GM23338 (cell line): ENCODE data around the gene NGEF. TPM values are rescaled to one million over a fixed set of nuclear protein-coding genes. Genes with fewer than 3 reads are reported as not detected.

Experiments used
- ATAC-seq: fragments of 200-7000 bp; cut with Tn5 transposase; 3 replicates; pipeline ENCODE4 v1.9.1; 2020
- DNase-seq: peaks from one replicate; pipeline ENCODE4 v3.0.0-alpha.2; 2015; ENCODE audit warnings: low spot score
- H2AFZ ChIP-seq: fragments of 200-600 bp; sonication (generic); 2 replicates; pipeline ENCODE4 v1.8.0; 2016; ENCODE audit warnings: antibody characterized with exemption, mild to moderate bottlenecking, moderate library complexity
- H3F3A ChIP-seq: fragments of 200-600 bp; sonication (generic); replicated peaks from 2 replicates; pipeline ENCODE4 v1.8.0; 2017; ENCODE audit warnings: antibody characterized with exemption, mixed run types, low read depth
- H3K27ac ChIP-seq: fragments of 200-600 bp; sonication (generic); 2 replicates; pipeline ENCODE4 v1.6.1; 2016; ENCODE audit warnings: low read depth
- H3K27me3 ChIP-seq: fragments of 200-600 bp; sonication (generic); 2 replicates; pipeline ENCODE4 v1.8.0; 2016; ENCODE audit warnings: mild to moderate bottlenecking, mixed run types, moderate library complexity; ENCODE audit not compliant: insufficient read depth
- H3K36me3 ChIP-seq: fragments of 200-600 bp; sonication (generic); 2 replicates; pipeline ENCODE4 v1.8.0; 2016; ENCODE audit warnings: mild to moderate bottlenecking; ENCODE audit not compliant: insufficient read depth
- H3K4me1 ChIP-seq: fragments of 200-600 bp; sonication (generic); 2 replicates; pipeline ENCODE4 v1.8.0; 2016; ENCODE audit warnings: mild to moderate bottlenecking, moderate library complexity; ENCODE audit not compliant: insufficient read depth
- H3K4me2 ChIP-seq: fragments of 200-600 bp; sonication (generic); 2 replicates; pipeline ENCODE4 v1.7.1; 2017; ENCODE audit warnings: mixed run types
- H3K4me3 ChIP-seq: fragments of 200-600 bp; sonication (generic); 2 replicates; pipeline ENCODE4 v1.6.1; 2016; ENCODE audit warnings: mixed run types
- H3K79me2 ChIP-seq: fragments of 200-600 bp; sonication (generic); replicated peaks from 2 replicates; pipeline ENCODE4 v1.8.0; 2017; ENCODE audit warnings: mild to moderate bottlenecking; ENCODE audit not compliant: insufficient read depth
- H3K9me2 ChIP-seq: fragments of 200-600 bp; sonication (generic); 2 replicates; pipeline ENCODE4 v1.8.0; 2017; ENCODE audit not compliant: insufficient read depth
- H4K20me1 ChIP-seq: fragments of 200-600 bp; sonication (generic); replicated peaks from 2 replicates; pipeline ENCODE4 v1.8.0; 2017; ENCODE audit warnings: mild to moderate bottlenecking; ENCODE audit not compliant: insufficient read depth
- H3K27ac Mint-ChIP-seq: 2 replicates; pipeline ENCODE4 v1.8.0; 2020; ENCODE audit warnings: inconsistent platforms, mild to moderate bottlenecking, moderate library complexity, mixed read lengths
- H3K27me3 Mint-ChIP-seq: 3 replicates; pipeline ENCODE4 v1.8.0; 2022; ENCODE audit warnings: low read depth, mild to moderate bottlenecking, moderate library complexity, mixed read lengths, inconsistent platforms; ENCODE audit not compliant: insufficient read depth, poor library complexity
- H3K36me3 Mint-ChIP-seq: 3 replicates; pipeline ENCODE4 v1.8.0; 2021; ENCODE audit warnings: low read depth, mild to moderate bottlenecking, inconsistent platforms, moderate library complexity, mixed read lengths
- H3K4me1 Mint-ChIP-seq: 3 replicates; pipeline ENCODE4 v1.8.0; 2020; ENCODE audit warnings: mild to moderate bottlenecking, inconsistent platforms, mixed read lengths
- H3K4me3 Mint-ChIP-seq: 3 replicates; pipeline ENCODE4 v1.8.0; 2021; ENCODE audit warnings: moderate library complexity, mild to moderate bottlenecking, inconsistent platforms, mixed read lengths
- H3K9me3 Mint-ChIP-seq: 3 replicates; pipeline ENCODE4 v1.8.0; 2020; ENCODE audit warnings: moderate library complexity, mild to moderate bottlenecking, inconsistent platforms, mixed read lengths
- CREB1 ChIP-seq: fragments of 250-450 bp; sonication (Bioruptor Pico); IDR thresholded peaks from 2 replicates; pipeline ENCODE4 v1.5.0; 2020; ENCODE audit warnings: low read depth, mild to moderate bottlenecking, moderate library complexity
- EZH2 ChIP-seq: fragments of 200-600 bp; sonication (generic); IDR thresholded peaks from one replicate; pipeline ENCODE4 v1.8.0; 2017; ENCODE audit warnings: antibody characterized with exemption, mild to moderate bottlenecking, low read depth; ENCODE audit not compliant: unreplicated experiment
- EZH2phosphoT487 ChIP-seq: fragments of 200-600 bp; sonication (generic); IDR thresholded peaks from one replicate; pipeline ENCODE4 v1.8.1; 2018; ENCODE audit warnings: antibody characterized with exemption; ENCODE audit not compliant: unreplicated experiment
- JUNB ChIP-seq: IDR thresholded peaks from one replicate; pipeline ENCODE4 v1.6.1; 2016; ENCODE audit warnings: antibody characterized with exemption; ENCODE audit not compliant: unreplicated experiment
- NANOG ChIP-seq: IDR thresholded peaks from 2 replicates; pipeline ENCODE4 v1.6.1; 2016; ENCODE audit warnings: antibody characterized with exemption, borderline replicate concordance
- POLR2AphosphoS5 ChIP-seq: IDR thresholded peaks from 2 replicates; pipeline ENCODE4 v1.6.1; 2016; ENCODE audit warnings: antibody characterized with exemption, low read depth
- STAT1 ChIP-seq: IDR thresholded peaks from one replicate; pipeline ENCODE4 v1.6.1; 2016; ENCODE audit warnings: antibody characterized with exemption; ENCODE audit not compliant: unreplicated experiment
- ZNF114 ChIP-seq: fragments of 250-450 bp; sonication (Bioruptor Pico); IDR thresholded peaks from 2 replicates; pipeline ENCODE4 v1.5.0; 2020; ENCODE audit warnings: mild to moderate bottlenecking, moderate library complexity
- ZNF331 ChIP-seq: fragments of 250-450 bp; sonication (Bioruptor Pico); IDR thresholded peaks from 2 replicates; pipeline ENCODE4 v1.5.0; 2020; ENCODE audit warnings: low read depth, mild to moderate bottlenecking, moderate library complexity
- polyA plus RNA-seq: library from polyadenylated mRNA; unstranded; fragments of >200 nt; fragmentation: Nextera tagmentation; extraction: Ambion mirVana; gene quantifications from 2 replicates; pipeline ENCODE4 v1.2.1, GENCODE V29; 2016
- total RNA-seq: library from RNA; depleted of rRNA; stranded (reverse); fragments of >200 nt; shearing (Covaris generic); gene quantifications from 2 replicates; pipeline ENCODE4 v1.2.3, GENCODE V29; 2014
- TF ChIP-seq, protein P1 (sequence below): IDR thresholded peaks from 2 replicates; pipeline ENCODE4 v1.6.1; 2016; ENCODE audit warnings: antibody characterized with exemption
- TF ChIP-seq, protein P2 (sequence below): fragments of 250-450 bp; sonication (Bioruptor Pico); IDR thresholded peaks from 2 replicates; pipeline ENCODE4 v1.5.0; 2020; ENCODE audit warnings: mild to moderate bottlenecking, moderate library complexity
- TF ChIP-seq, protein P3 (sequence below), 2 experiments: fragments of 200-600 bp in 1 of 2; sonication (generic) in 1 of 2; conservative IDR thresholded peaks; 2 replicates each; pipeline versions ENCODE4 v1.5.1 to v1.6.1; 2016 to 2017; ENCODE audit warnings: antibody characterized with exemption in 2 of 2, low read depth in 2 of 2, mild to moderate bottlenecking in 2 of 2, moderate library complexity in 1 of 2
- TF ChIP-seq, protein P4 (sequence below): IDR thresholded peaks from one replicate; pipeline ENCODE4 v1.6.1; 2018; ENCODE audit warnings: antibody characterized with exemption; ENCODE audit not compliant: unreplicated experiment

NGEF gene
- total and polyA plus RNA-seq, 2 experiments from 2014 or later, result 1.8 to 5.4 TPM

DNA sequence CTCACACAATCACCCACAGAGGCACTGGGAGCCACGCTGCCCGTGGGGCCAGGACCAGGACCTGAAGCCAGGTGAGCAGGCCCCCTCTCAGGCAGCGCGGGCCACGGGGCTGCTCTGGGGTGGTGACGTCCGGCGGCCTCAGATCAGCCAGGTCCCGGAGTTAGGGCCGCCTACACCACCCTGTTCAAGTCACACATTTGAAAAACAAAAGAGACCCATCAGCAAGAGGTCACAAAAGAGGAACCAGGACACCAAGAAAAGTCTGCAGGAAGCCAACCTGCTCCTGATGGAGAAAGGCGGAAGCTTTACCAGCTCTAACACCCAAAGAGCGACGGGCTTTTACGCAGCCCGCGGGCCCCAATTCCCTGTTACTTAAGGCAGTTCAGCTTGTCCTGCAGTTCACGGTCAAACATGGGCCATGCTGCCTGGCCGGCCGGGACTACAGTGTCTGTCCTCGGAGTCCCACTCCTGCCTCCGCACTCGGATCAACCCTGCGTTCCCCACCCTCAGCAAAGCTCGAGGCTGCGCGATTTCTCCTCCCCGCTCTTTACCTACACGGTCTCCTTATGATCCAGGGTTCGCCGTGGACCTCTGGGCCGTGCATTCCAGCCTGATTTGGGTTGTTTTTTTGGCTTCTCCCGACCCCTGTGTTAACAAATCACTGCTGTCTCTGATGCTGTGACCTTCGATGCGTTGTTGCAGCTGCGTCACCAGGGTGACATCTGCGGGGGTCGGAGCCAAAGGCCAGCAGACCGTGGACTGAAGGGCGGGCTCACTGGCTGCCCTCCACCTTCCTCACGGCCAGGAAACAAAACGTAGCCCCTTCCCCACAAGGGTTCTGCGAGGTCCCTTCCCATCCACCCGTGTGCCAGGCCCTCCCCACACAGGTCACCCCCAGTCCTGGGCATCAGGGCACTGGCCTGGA is 112.0 kb downstream of the NGEF start:
- Histone ChIP-seq H3K4me2 (peak overlapping the region; percentile 26; the same call in 1 of the 2 replicates), H3K27ac (no peak overlapping the region), H3K27me3 (no peaks in the 10 kb centered on the region), H3K79me2 (no peaks in the 10 kb centered on the region), H3K36me3 (no peaks in the 10 kb centered on the region), H3K4me3 (0 out of 2 replicates have a peak overlapping the region, but pooled peaks have one; percentile 23), H3K4me1 (peaks cover 7% of the 10 kb centered on the region), H3F3A (0 out of 2 replicates have a peak, but pooled peaks cover 3% of the 10 kb centered on the region), H2AFZ (peak overlapping the region; percentile 43; the same call in 1 of the 2 replicates), H3K9me2 (no peaks in the 10 kb centered on the region), H4K20me1 (no peaks in the 10 kb centered on the region)
- Mint-ChIP-seq H3K9me3 (peaks cover 5% of the 10 kb centered on the region; the same call in 1 of the 3 replicates), H3K27me3 (peaks cover 6% of the 10 kb centered on the region), H3K4me3 (peak overlapping the region; percentile 32; the same call in 1 of the 3 replicates), H3K27ac (no peak overlapping the region), H3K36me3 (no peaks in the 10 kb centered on the region), H3K4me1 (peaks cover 10% of the 10 kb centered on the region; the same call in 2 of the 3 replicates)
- ATAC-seq (peak; percentile 89), DNase-seq (peak; percentile 66)
- TF ChIP-seq, protein P1, sequence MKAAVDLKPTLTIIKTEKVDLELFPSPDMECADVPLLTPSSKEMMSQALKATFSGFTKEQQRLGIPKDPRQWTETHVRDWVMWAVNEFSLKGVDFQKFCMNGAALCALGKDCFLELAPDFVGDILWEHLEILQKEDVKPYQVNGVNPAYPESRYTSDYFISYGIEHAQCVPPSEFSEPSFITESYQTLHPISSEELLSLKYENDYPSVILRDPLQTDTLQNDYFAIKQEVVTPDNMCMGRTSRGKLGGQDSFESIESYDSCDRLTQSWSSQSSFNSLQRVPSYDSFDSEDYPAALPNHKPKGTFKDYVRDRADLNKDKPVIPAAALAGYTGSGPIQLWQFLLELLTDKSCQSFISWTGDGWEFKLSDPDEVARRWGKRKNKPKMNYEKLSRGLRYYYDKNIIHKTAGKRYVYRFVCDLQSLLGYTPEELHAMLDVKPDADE, result no peak
- TF ChIP-seq JUNB, result no peak
- TF ChIP-seq ZNF114 (CRISPR knock-in tag), result no peak
- TF ChIP-seq STAT1, result no peak
- TF ChIP-seq, protein P2, sequence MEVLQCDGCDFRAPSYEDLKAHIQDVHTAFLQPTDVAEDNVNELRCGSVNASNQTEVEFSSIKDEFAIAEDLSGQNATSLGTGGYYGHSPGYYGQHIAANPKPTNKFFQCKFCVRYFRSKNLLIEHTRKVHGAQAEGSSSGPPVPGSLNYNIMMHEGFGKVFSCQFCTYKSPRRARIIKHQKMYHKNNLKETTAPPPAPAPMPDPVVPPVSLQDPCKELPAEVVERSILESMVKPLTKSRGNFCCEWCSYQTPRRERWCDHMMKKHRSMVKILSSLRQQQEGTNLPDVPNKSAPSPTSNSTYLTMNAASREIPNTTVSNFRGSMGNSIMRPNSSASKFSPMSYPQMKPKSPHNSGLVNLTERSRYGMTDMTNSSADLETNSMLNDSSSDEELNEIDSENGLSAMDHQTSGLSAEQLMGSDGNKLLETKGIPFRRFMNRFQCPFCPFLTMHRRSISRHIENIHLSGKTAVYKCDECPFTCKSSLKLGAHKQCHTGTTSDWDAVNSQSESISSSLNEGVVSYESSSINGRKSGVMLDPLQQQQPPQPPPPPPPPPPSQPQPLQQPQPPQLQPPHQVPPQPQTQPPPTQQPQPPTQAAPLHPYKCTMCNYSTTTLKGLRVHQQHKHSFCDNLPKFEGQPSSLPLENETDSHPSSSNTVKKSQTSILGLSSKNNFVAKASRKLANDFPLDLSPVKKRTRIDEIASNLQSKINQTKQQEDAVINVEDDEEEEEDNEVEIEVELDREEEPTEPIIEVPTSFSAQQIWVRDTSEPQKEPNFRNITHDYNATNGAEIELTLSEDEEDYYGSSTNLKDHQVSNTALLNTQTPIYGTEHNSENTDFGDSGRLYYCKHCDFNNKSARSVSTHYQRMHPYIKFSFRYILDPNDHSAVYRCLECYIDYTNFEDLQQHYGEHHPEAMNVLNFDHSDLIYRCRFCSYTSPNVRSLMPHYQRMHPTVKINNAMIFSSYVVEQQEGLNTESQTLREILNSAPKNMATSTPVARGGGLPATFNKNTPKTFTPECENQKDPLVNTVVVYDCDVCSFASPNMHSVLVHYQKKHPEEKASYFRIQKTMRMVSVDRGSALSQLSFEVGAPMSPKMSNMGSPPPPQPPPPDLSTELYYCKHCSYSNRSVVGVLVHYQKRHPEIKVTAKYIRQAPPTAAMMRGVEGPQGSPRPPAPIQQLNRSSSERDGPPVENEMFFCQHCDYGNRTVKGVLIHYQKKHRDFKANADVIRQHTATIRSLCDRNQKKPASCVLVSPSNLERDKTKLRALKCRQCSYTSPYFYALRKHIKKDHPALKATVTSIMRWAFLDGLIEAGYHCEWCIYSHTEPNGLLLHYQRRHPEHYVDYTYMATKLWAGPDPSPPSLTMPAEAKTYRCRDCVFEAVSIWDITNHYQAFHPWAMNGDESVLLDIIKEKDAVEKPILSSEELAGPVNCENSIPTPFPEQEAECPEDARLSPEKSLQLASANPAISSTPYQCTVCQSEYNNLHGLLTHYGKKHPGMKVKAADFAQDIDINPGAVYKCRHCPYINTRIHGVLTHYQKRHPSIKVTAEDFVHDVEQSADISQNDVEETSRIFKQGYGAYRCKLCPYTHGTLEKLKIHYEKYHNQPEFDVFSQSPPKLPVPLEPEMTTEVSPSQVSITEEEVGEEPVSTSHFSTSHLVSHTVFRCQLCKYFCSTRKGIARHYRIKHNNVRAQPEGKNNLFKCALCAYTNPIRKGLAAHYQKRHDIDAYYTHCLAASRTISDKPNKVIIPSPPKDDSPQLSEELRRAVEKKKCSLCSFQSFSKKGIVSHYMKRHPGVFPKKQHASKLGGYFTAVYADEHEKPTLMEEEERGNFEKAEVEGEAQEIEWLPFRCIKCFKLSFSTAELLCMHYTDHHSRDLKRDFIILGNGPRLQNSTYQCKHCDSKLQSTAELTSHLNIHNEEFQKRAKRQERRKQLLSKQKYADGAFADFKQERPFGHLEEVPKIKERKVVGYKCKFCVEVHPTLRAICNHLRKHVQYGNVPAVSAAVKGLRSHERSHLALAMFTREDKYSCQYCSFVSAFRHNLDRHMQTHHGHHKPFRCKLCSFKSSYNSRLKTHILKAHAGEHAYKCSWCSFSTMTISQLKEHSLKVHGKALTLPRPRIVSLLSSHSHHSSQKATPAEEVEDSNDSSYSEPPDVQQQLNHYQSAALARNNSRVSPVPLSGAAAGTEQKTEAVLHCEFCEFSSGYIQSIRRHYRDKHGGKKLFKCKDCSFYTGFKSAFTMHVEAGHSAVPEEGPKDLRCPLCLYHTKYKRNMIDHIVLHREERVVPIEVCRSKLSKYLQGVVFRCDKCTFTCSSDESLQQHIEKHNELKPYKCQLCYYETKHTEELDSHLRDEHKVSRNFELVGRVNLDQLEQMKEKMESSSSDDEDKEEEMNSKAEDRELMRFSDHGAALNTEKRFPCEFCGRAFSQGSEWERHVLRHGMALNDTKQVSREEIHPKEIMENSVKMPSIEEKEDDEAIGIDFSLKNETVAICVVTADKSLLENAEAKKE (CRISPR knock-in tag), result no peak
- no peak for TF ChIP-seq ZNF331
- TF ChIP-seq POLR2AphosphoS5, result no peak
- no peak for TF ChIP-seq CREB1
- TF ChIP-seq EZH2, result no peak
- TF ChIP-seq, protein P3, sequence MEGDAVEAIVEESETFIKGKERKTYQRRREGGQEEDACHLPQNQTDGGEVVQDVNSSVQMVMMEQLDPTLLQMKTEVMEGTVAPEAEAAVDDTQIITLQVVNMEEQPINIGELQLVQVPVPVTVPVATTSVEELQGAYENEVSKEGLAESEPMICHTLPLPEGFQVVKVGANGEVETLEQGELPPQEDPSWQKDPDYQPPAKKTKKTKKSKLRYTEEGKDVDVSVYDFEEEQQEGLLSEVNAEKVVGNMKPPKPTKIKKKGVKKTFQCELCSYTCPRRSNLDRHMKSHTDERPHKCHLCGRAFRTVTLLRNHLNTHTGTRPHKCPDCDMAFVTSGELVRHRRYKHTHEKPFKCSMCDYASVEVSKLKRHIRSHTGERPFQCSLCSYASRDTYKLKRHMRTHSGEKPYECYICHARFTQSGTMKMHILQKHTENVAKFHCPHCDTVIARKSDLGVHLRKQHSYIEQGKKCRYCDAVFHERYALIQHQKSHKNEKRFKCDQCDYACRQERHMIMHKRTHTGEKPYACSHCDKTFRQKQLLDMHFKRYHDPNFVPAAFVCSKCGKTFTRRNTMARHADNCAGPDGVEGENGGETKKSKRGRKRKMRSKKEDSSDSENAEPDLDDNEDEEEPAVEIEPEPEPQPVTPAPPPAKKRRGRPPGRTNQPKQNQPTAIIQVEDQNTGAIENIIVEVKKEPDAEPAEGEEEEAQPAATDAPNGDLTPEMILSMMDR (conservative IDR thresholded peaks at IDR 0.05; ENCODE audit: low read depth in 2 of 2), result no peak
- no peak for TF ChIP-seq NANOG
- TF ChIP-seq EZH2phosphoT487, result no peak
- TF ChIP-seq, protein P4, sequence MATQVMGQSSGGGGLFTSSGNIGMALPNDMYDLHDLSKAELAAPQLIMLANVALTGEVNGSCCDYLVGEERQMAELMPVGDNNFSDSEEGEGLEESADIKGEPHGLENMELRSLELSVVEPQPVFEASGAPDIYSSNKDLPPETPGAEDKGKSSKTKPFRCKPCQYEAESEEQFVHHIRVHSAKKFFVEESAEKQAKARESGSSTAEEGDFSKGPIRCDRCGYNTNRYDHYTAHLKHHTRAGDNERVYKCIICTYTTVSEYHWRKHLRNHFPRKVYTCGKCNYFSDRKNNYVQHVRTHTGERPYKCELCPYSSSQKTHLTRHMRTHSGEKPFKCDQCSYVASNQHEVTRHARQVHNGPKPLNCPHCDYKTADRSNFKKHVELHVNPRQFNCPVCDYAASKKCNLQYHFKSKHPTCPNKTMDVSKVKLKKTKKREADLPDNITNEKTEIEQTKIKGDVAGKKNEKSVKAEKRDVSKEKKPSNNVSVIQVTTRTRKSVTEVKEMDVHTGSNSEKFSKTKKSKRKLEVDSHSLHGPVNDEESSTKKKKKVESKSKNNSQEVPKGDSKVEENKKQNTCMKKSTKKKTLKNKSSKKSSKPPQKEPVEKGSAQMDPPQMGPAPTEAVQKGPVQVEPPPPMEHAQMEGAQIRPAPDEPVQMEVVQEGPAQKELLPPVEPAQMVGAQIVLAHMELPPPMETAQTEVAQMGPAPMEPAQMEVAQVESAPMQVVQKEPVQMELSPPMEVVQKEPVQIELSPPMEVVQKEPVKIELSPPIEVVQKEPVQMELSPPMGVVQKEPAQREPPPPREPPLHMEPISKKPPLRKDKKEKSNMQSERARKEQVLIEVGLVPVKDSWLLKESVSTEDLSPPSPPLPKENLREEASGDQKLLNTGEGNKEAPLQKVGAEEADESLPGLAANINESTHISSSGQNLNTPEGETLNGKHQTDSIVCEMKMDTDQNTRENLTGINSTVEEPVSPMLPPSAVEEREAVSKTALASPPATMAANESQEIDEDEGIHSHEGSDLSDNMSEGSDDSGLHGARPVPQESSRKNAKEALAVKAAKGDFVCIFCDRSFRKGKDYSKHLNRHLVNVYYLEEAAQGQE, result no peak
